Right lobe of liver (tissue), 6 donors: ENCODE data around the gene HLA-DQA1. TPM values are rescaled to one million over a fixed set of nuclear protein-coding genes. Genes with fewer than 3 reads are reported as not detected.
"Not testable (repeated sequence)": the region's sequence is repeated elsewhere in the genome, so short reads cannot be mapped to it uniquely, and the experiment has no call there.

Experiments used
- ATAC-seq, 4 donors: fragments of 200-7000 bp; cut with Tn5 transposase; one replicate each; pipeline ENCODE4 v1.9.1; 2020; ENCODE audit warnings: mild to moderate bottlenecking in 4 of 4, moderate library complexity in 4 of 4
- DNase-seq, 3 donors: peaks; one replicate each; pipeline ENCODE4 v3.0.0-alpha.2; 2020
- H3K27ac ChIP-seq, 3 donors: fragments of 200-600 bp; one replicate each; pipeline ENCODE4 v1.8.0; 2022
- H3K27me3 ChIP-seq, 2 donors: fragments of 200-600 bp; one replicate each; pipeline ENCODE4 v1.8.0; 2022
- H3K36me3 ChIP-seq, 4 donors: fragments of 200-600 bp; sonication (generic) in 1 of 4; one replicate each; pipeline versions ENCODE4 v1.5.1 to v1.8.0; 2017 to 2022; ENCODE audit warnings: control low read depth in 1 of 4
- H3K4me1 ChIP-seq, 4 donors: fragments of 200-600 bp; sonication (generic) in 1 of 4; one replicate each; pipeline versions ENCODE4 v1.5.1 to v1.8.0; 2017 to 2022; ENCODE audit warnings: control low read depth in 1 of 4
- H3K4me3 ChIP-seq, 3 donors: fragments of 200-600 bp; one replicate each; pipeline ENCODE4 v1.8.0; 2022
- H3K9me3 ChIP-seq, 4 donors: fragments of 200-600 bp; sonication (generic) in 1 of 4; one replicate each; pipeline versions ENCODE4 v1.5.1 to v1.8.0; 2017 to 2022; ENCODE audit warnings: control low read depth in 1 of 4
- CTCF ChIP-seq, 4 donors: fragments of 200-600 bp in 3 of 4; fragments of 450-650 bp in 1 of 4; IDR thresholded peaks; one replicate each; pipeline versions ENCODE4 v1.5.1 to v1.8.0; 2016 to 2022; ENCODE audit warnings: antibody characterized with exemption in 4 of 4, mild to moderate bottlenecking in 2 of 4
- POLR2A ChIP-seq: fragments of 450-650 bp; IDR thresholded peaks from one replicate; pipeline ENCODE4 v1.6.1; 2017; ENCODE audit warnings: antibody characterized with exemption, mild to moderate bottlenecking
- WGBS: methylation state at CpG from one replicate; pipeline ENCODE4 v1.1.6; 2018; ENCODE audit warnings: low coverage, low lambda C conversion rate; ENCODE audit not compliant: insufficient coverage; ENCODE audit errors: missing lambda C conversion rate; 5-methylcytosine and 5-hydroxymethylcytosine counted together
- intact Hi-C, 2 donors: fragments of 100-400 bp; cut with DNase I; formaldehyde crosslinking; loops; one replicate each; pipeline versions ENCODE4 v1.11.2 to v1.14.1; 2022
- total RNA-seq, 6 experiments: library from RNA; depleted of rRNA in 2 of 6; stranded (reverse); fragments of >200 nt in 2 of 6; fragmentation: NEBNext Ultra II Directional in 3 of 6; extraction: Animal tissue kit (Norgen Biotek cat#: 25700) in 3 of 6; gene quantifications; one replicate each; pipeline versions ENCODE4 v1.1.0 to v1.2.4, GENCODE V29; 2016 to 2023
- donor health status: DM: no; HTN: yes; CAD: no.
- donor health status: DM: no; HTN: no; CAD: no.
- donor health status: DM: no; HTN: no; CAD: no.
- donor health status: DM: no; HTN: yes; CAD: no.
- donor health status: DM: no; HTN: yes; CAD: no.

Gene HLA-DQA1
- total RNA-seq, 6 experiments from 2014 or later = 0.31 to 15.9 (median 5.4) TPM

- 19% methylated on average over 5 of the region's 5 CpGs for WGBS
- no peak overlapping the region for H3K4me3 ChIP-seq
- H3K9me3 ChIP-seq = no peaks in the 10 kb centered on the region
- intact Hi-C loops = no loop called here
- no peak overlapping the region for H3K27ac ChIP-seq
- ATAC-seq (no peak), DNase-seq (no peak)
- no peaks in the 10 kb centered on the region for H3K4me1 ChIP-seq
- H3K36me3 ChIP-seq = no peaks in the 10 kb centered on the region
- TF ChIP-seq POLR2A (no peak), CTCF (IDR thresholded peaks at IDR 0.05) (no peak)
- no peaks in the 10 kb centered on the region for H3K27me3 ChIP-seq
Measured at GRCh38 chr6:32625137-32625536, 12.1 kb upstream of the HLA-DQA1 start.

DNA sequence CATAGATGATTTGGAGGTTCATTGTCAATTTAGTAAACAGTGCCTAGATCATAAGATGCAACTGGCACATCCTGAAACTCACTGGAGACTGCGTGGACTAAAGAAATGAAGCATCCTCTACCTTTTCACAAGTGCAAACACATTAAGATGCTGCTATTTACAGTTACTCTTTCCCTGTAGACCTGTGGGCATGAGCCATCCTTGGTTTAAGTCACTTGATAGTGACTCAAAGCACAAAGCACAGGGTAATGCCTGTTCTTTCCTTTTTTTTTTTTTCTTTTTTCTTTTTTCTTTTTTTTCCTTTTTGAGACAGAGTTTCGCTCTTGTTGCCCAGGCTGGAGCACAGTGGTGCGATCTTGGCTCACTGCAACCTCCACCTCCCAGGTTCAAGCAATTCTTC, 10.0 kb upstream of the HLA-DQA1 start:
- Histone ChIP-seq H3K4me3 (no peak overlapping the region), H3K27me3 (no peaks in the 10 kb centered on the region), H3K36me3 (no peaks in the 10 kb centered on the region), H3K9me3 (no peaks in the 10 kb centered on the region), H3K27ac (no peak overlapping the region), H3K4me1 (no peaks in the 10 kb centered on the region)
- DNase-seq (no peak), ATAC-seq (no peak)
- intact Hi-C loops = no loop called here
- WGBS = 0% methylated on average over 1 of the region's 3 CpGs
- TF ChIP-seq CTCF (IDR thresholded peaks at IDR 0.05) (no peak), POLR2A (no peak)

DNA sequence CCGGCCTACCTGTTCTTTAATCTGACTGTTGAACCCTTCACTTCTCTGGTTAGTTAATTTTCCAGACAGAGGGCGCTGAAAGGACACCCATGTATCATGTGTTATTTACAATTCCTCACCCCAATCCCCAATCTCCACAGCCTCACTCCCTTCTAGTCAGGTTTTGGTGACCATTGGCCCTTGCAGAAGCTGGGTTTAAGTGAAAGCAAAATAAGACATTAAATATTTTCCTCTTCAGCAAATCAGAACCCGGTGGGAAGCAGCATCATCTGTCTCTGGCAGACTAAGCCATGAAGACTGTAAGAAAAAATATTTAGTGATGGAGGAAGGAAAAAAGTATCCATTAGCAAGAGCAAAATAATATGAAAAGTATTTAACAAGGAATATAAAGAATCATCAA, 9.4 kb upstream of the HLA-DQA1 start:
- Histone ChIP-seq H3K4me1 (no peaks in the 10 kb centered on the region), H3K27me3 (no peaks in the 10 kb centered on the region), H3K36me3 (no peaks in the 10 kb centered on the region), H3K9me3 (no peaks in the 10 kb centered on the region), H3K27ac (no peak overlapping the region), H3K4me3 (no peak overlapping the region)
- no peak for TF ChIP-seq CTCF (IDR thresholded peaks at IDR 0.05)
- no peak for TF ChIP-seq POLR2A
- 51% methylated on average over 2 of the region's 3 CpGs for WGBS
- intact Hi-C loops = no loop called here
- ATAC-seq = peak; percentile 49 to 77 (median 67)
- DNase-seq = peak in 1 of 3 donors; percentile 23

- H3K27me3 ChIP-seq, H3K4me1 ChIP-seq, H3K36me3 ChIP-seq, DNase-seq, H3K9me3 ChIP-seq, H3K4me3 ChIP-seq, ATAC-seq, intact Hi-C loops, H3K27ac ChIP-seq: not testable (repeated sequence)
- 80% methylated on average over 4 of the region's 13 CpGs for WGBS
Measured at GRCh38 chr6:32629793-32630192, 7.4 kb upstream of the HLA-DQA1 start.

GRCh38 chr6:32635526-32636123, 1.6 kb upstream of the HLA-DQA1 start:
- Histone ChIP-seq H3K4me3 (no peak overlapping the region), H3K36me3 (no peaks in the 10 kb centered on the region)
- 18% methylated on average over 2 of the region's 2 CpGs for WGBS

More at GRCh38 chr6:32635526-32636123, 1.6 kb upstream of the HLA-DQA1 start:
- TF ChIP-seq CTCF (IDR thresholded peaks at IDR 0.05) = no peak
- no peak for TF ChIP-seq POLR2A
- H3K9me3 ChIP-seq = no peaks in the 10 kb centered on the region
- DNase-seq (no peak), ATAC-seq (no peak)
- intact Hi-C loops = no loop called here
- no peaks in the 10 kb centered on the region for H3K27me3 ChIP-seq
- no peak overlapping the region for H3K27ac ChIP-seq
- H3K4me1 ChIP-seq = no peaks in the 10 kb centered on the region
